Endodermal cell (in vitro differentiated cells): Measurements from ENCODE around the gene SCTR. TPM values are rescaled to one million over a fixed set of nuclear protein-coding genes. Genes with fewer than 3 reads are reported as not detected.

Experiments
- DNase-seq: peaks from one replicate; pipeline ENCODE4 v3.0.0-alpha.2; 2017
- H3K27ac ChIP-seq: 2 replicates; pipeline ENCODE4 v1.5.1; 2013; ENCODE audit warnings: mild to moderate bottlenecking, low read depth, low read length, moderate library complexity
- H3K27me3 ChIP-seq: 2 replicates; pipeline ENCODE4 v1.6.1; 2013; ENCODE audit warnings: mild to moderate bottlenecking, low read length, moderate library complexity; ENCODE audit not compliant: insufficient read depth, control insufficient read depth, poor library complexity, severe bottlenecking
- H3K36me3 ChIP-seq: 2 replicates; pipeline ENCODE4 v1.7.0; 2013; ENCODE audit warnings: mild to moderate bottlenecking, low read length, moderate library complexity; ENCODE audit not compliant: control insufficient read depth, insufficient read depth
- H3K4me1 ChIP-seq: one replicate; pipeline ENCODE4 v1.7.0; 2013; ENCODE audit warnings: low read length; ENCODE audit not compliant: control insufficient read depth, insufficient read depth
- H3K4me3 ChIP-seq: 2 replicates; pipeline ENCODE4 v1.5.1; 2013; ENCODE audit warnings: mild to moderate bottlenecking, low read length, moderate library complexity
- H3K9ac ChIP-seq: 2 replicates; pipeline ENCODE4 v1.6.1; 2013; ENCODE audit warnings: mild to moderate bottlenecking, low read length, moderate library complexity; ENCODE audit not compliant: poor library complexity, severe bottlenecking; ENCODE audit errors: extremely low read depth
- H3K9me3 ChIP-seq: 2 replicates; pipeline ENCODE4 v1.6.1; 2013; ENCODE audit warnings: mild to moderate bottlenecking, low read length, moderate library complexity; ENCODE audit not compliant: control insufficient read depth
- H3K27ac Mint-ChIP-seq: 2 replicates; pipeline ENCODE4 v1.8.0; 2020; ENCODE audit warnings: mixed read lengths
- H3K27me3 Mint-ChIP-seq: 2 replicates; pipeline ENCODE4 v1.8.0; 2021; ENCODE audit warnings: mild to moderate bottlenecking, mixed read lengths; ENCODE audit not compliant: insufficient read depth
- H3K36me3 Mint-ChIP-seq: 2 replicates; pipeline ENCODE4 v1.8.0; 2020; ENCODE audit warnings: low read depth, mixed read lengths
- H3K4me1 Mint-ChIP-seq: 2 replicates; pipeline ENCODE4 v1.8.0; 2020; ENCODE audit warnings: mixed read lengths
- H3K4me3 Mint-ChIP-seq: 2 replicates; pipeline ENCODE4 v1.8.0; 2020; ENCODE audit warnings: mild to moderate bottlenecking, moderate library complexity, mixed read lengths
- H3K9me3 Mint-ChIP-seq: 2 replicates; pipeline ENCODE4 v1.8.0; 2020; ENCODE audit warnings: mild to moderate bottlenecking, mixed read lengths
- WGBS, 2 experiments: methylation state at CpG; one replicate each; pipeline versions ENCODE4 v1.1.5 to v1.1.7; 2013; ENCODE audit warnings: missing lambda C conversion rate in 2 of 2, mixed read lengths in 1 of 2; ENCODE audit not compliant: insufficient coverage in 1 of 2, insufficient read length in 1 of 2; 5-methylcytosine and 5-hydroxymethylcytosine counted together
- total RNA-seq, 2 donors: library from RNA; stranded (reverse); fragmentation: NEBNext Ultra II Directional in 1 of 2; extraction: Animal tissue kit (Norgen Biotek cat#: 25700) in 1 of 2; gene quantifications; 2 replicates in 1 of 2; 3 replicates in 1 of 2; pipeline ENCODE4 v1.2.1, GENCODE V29; 2021
- TF ChIP-seq, protein P1 (sequence below): fragments of 200-600 bp; sonication (generic); conservative IDR thresholded peaks from 2 replicates; pipeline ENCODE4 v1.5.0; 2021; ENCODE audit warnings: antibody characterized with exemption, mild to moderate bottlenecking

SCTR gene
- total RNA-seq, 2 donors from 2014 or later = 0.20 to 0.49 TPM

DNA sequence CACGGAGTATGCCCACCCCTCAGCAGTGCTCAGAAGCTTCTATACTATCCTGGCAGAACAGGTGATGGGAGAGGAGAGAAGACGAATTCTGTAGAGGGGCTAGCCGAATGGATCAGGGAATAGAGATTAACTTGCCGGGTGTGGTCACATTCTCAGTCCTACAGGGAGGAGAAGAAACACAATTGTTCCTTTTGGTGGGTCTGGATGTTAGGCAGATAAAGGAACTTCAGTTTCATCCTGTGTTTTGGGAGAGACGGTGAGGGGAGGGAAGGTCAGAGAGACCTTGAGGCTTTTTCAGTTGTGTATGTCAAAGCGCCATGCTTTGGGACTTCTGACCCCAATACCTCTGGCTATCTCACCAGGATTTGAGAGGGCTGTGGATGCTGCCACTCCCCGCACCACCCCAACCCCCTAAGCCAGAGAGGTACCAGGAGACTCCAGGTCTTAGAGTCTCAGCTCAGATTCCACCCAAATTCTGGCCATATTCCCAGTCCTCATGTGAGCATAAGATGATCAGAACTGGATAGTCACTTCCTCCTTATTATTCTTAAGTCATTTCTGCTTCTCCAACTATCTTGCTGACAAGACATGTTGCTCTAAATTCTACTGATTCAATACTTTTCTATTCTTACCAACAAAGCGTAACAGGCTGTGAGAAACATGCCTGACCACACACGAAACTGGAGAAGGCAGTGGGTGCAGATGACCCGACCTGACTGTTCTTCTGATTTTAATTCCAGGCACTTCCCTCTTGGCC lies 94.9 kb downstream of the SCTR start:
- peaks cover 7% of the 10 kb centered on the region for H3K4me1 ChIP-seq
- H3K27ac ChIP-seq = no peak overlapping the region

DNA sequence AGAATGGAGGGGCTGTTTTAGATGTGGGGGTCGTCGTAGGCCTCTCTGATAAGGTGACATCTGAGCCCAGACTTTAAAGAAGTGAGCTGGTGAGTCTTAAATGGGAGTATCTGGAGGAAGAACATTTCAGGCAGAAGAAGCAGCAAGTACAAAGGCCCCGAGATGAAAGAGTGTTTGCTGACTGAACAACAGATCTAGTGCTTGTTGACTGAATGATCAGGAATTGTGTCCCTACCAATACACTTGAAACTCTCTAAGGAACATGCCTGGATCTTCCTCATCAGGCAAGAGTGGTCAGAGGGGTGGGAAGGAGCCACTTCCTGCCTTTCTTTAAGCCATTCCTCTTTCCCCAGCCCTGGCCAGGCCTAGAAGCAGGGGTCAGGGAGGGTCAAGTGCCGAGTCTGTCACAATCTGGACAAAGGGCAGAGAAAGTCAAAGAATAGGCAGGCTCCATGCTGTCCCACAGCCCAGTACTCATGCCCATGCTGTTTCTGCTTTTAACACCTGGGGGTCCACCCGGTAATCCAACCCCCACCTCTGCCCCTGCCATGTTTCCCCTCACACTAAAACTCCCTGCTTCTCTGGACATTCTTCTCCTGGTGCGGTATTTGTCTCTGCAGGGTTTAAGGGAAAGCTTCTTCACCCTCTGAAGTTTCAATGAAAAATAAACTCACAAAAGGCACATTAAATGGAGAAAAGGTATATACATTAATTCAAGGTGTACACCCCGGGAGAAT lies 95.6 kb downstream of the SCTR start:
- Histone ChIP-seq H3K27me3 (no peaks in the 10 kb centered on the region), H3K9me3 (peaks cover 3% of the 10 kb centered on the region), H3K27ac (no peak overlapping the region), H3K4me3 (no peak overlapping the region), H3K36me3 (no peaks in the 10 kb centered on the region), H3K9ac (no peak overlapping the region), H3K4me1 (peaks cover 7% of the 10 kb centered on the region)
- Mint-ChIP-seq H3K27me3 (peaks cover 5% of the 10 kb centered on the region), H3K4me3 (no peak overlapping the region), H3K9me3 (no peaks in the 10 kb centered on the region), H3K4me1 (peaks cover 67% of the 10 kb centered on the region), H3K27ac (peak overlapping the region; percentile 39), H3K36me3 (no peaks in the 10 kb centered on the region)
- TF ChIP-seq, protein P1, sequence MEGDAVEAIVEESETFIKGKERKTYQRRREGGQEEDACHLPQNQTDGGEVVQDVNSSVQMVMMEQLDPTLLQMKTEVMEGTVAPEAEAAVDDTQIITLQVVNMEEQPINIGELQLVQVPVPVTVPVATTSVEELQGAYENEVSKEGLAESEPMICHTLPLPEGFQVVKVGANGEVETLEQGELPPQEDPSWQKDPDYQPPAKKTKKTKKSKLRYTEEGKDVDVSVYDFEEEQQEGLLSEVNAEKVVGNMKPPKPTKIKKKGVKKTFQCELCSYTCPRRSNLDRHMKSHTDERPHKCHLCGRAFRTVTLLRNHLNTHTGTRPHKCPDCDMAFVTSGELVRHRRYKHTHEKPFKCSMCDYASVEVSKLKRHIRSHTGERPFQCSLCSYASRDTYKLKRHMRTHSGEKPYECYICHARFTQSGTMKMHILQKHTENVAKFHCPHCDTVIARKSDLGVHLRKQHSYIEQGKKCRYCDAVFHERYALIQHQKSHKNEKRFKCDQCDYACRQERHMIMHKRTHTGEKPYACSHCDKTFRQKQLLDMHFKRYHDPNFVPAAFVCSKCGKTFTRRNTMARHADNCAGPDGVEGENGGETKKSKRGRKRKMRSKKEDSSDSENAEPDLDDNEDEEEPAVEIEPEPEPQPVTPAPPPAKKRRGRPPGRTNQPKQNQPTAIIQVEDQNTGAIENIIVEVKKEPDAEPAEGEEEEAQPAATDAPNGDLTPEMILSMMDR = no peak
- WGBS, 2 experiments = 85 to 90% methylated on average over 5 to 7 of the region's 7 CpGs
- no peak for DNase-seq

More for the DNA sequence above, 94.9 kb downstream of the SCTR start:
- no peaks in the 10 kb centered on the region for H3K9me3 Mint-ChIP-seq
- Histone ChIP-seq H3K27me3 (no peaks in the 10 kb centered on the region), H3K9ac (no peak overlapping the region), H3K9me3 (no peaks in the 10 kb centered on the region), H3K4me3 (no peak overlapping the region), H3K36me3 (no peaks in the 10 kb centered on the region)
- H3K4me1 Mint-ChIP-seq = peaks cover 72% of the 10 kb centered on the region
- TF ChIP-seq, protein P1 = no peak
- H3K36me3 Mint-ChIP-seq = no peaks in the 10 kb centered on the region
- H3K27ac Mint-ChIP-seq = peak overlapping the region; percentile 39
- H3K27me3 Mint-ChIP-seq = peaks cover 5% of the 10 kb centered on the region
- WGBS, 2 experiments = 87 to 90% methylated on average over 5 to 10 of the region's 10 CpGs
- no peak overlapping the region for H3K4me3 Mint-ChIP-seq
- DNase-seq = no peak

DNA sequence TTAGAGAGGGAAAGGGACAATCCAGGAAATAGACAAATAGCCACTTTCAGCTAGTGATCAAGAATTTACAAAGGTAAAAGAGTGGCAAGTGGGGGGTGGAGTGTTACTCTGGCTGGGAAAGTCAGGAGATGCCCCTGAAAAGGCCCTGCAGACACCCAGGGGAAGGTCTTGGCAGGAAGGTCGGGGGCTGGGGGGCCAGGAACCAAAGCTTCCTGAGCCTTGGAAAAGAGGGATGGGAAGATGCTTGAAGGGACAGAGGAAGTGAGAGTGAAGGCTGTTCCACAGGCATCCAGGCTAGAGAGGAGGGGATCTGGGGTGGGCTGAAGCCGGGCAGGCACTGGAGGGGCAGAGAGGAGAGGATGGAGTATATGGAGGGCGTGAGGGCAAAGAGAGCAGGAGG lies 96.5 kb downstream of the SCTR start:
- Mint-ChIP-seq H3K27me3 (peaks cover 5% of the 10 kb centered on the region), H3K4me3 (no peak overlapping the region), H3K9me3 (peaks cover 3% of the 10 kb centered on the region), H3K27ac (peak overlapping the region; percentile 37), H3K36me3 (no peaks in the 10 kb centered on the region), H3K4me1 (peaks cover 60% of the 10 kb centered on the region)
- 83 to 100% methylated on average over 2 to 3 of the region's 3 CpGs for WGBS, 2 experiments
- Histone ChIP-seq H3K9ac (no peak overlapping the region), H3K36me3 (no peaks in the 10 kb centered on the region), H3K4me3 (no peak overlapping the region), H3K27ac (no peak overlapping the region), H3K4me1 (peaks cover 7% of the 10 kb centered on the region), H3K27me3 (no peaks in the 10 kb centered on the region), H3K9me3 (peaks cover 12% of the 10 kb centered on the region)
- no peak for DNase-seq
- TF ChIP-seq, protein P1 = no peak
